Fibroblast of lung (primary cell): ENCODE data around the gene ADCYAP1R1.

Experiments
- EZH2 ChIP-seq: IDR thresholded peaks from 2 replicates; pipeline ENCODE4 v1.5.1; 2012; ENCODE audit warnings: low read length, control low read depth, mild to moderate bottlenecking; ENCODE audit errors: missing control alignments
- TF ChIP-seq, protein P1 (sequence below), 2 donors: IDR thresholded peaks in 1 of 2; conservative IDR thresholded peaks in 1 of 2; 1 replicate in 1 of 2; 2 replicates in 1 of 2; pipeline ENCODE4 v1.5.1; 2011 to 2012; ENCODE audit warnings: low read length in 2 of 2, control low read depth in 1 of 2, inconsistent platforms in 1 of 2, low read depth in 1 of 2, mild to moderate bottlenecking in 1 of 2

DNA sequence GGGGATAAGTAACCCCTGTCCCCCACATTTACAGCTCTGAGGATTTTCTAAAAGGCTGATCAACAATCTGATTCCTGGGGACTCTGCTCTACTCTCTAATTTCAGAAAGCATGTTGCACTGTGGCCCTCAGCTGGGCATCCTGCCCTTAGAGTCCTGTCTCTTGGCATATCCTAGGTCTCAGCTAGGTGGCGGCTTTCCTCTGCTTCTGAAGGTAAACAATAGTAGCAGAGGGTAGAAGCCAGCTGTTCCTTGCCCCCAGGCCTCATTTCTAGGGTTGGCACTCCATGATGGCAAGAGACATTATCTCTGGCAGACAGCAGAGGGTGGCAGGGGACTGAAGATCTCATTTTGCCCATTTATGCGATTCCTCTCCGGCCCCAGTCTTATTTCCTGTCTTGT, 77.0 kb downstream of the ADCYAP1R1 start:
- TF ChIP-seq, protein P1, sequence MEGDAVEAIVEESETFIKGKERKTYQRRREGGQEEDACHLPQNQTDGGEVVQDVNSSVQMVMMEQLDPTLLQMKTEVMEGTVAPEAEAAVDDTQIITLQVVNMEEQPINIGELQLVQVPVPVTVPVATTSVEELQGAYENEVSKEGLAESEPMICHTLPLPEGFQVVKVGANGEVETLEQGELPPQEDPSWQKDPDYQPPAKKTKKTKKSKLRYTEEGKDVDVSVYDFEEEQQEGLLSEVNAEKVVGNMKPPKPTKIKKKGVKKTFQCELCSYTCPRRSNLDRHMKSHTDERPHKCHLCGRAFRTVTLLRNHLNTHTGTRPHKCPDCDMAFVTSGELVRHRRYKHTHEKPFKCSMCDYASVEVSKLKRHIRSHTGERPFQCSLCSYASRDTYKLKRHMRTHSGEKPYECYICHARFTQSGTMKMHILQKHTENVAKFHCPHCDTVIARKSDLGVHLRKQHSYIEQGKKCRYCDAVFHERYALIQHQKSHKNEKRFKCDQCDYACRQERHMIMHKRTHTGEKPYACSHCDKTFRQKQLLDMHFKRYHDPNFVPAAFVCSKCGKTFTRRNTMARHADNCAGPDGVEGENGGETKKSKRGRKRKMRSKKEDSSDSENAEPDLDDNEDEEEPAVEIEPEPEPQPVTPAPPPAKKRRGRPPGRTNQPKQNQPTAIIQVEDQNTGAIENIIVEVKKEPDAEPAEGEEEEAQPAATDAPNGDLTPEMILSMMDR (conservative IDR thresholded peaks at IDR 0.05 in 1 of 2, IDR thresholded peaks at IDR 0.05 in 1 of 2; ENCODE audit: low read depth in 1 of 2, low read length in 2 of 2): no peak
- no peak for TF ChIP-seq EZH2
